Activated naive CD8-positive, alpha-beta T cell treated with anti-CD3 and anti-CD28 coated beads for 36 hours (primary cell): ENCODE measurements around the gene RGS5. TPM values are rescaled to one million over a fixed set of nuclear protein-coding genes. Genes with fewer than 3 reads are reported as not detected.

Experiments used
- DNase-seq: peaks from one replicate; pipeline ENCODE4 v3.0.0; 2021
- H3K27ac Mint-ChIP-seq: one replicate; pipeline ENCODE4 v1.8.0; 2022; ENCODE audit warnings: mild to moderate bottlenecking, moderate library complexity, mixed read lengths
- H3K27me3 Mint-ChIP-seq: one replicate; pipeline ENCODE4 v1.8.0; 2022; ENCODE audit warnings: mild to moderate bottlenecking, mixed read lengths
- H3K36me3 Mint-ChIP-seq: one replicate; pipeline ENCODE4 v1.8.0; 2021; ENCODE audit warnings: mild to moderate bottlenecking, mixed read lengths
- H3K4me1 Mint-ChIP-seq: one replicate; pipeline ENCODE4 v1.8.0; 2021; ENCODE audit warnings: mixed read lengths
- H3K4me3 Mint-ChIP-seq: one replicate; pipeline ENCODE4 v1.8.0; 2022; ENCODE audit warnings: mild to moderate bottlenecking, moderate library complexity, mixed read lengths
- H3K9me3 Mint-ChIP-seq: one replicate; pipeline ENCODE4 v1.8.0; 2022; ENCODE audit warnings: mixed read lengths
- total RNA-seq, 2 experiments: library from RNA; stranded (reverse); gene quantifications; one replicate each; pipeline ENCODE4 v1.2.3, GENCODE V29; 2021

The RGS5 gene
- total RNA-seq, 2 experiments from 2014 or later = 2.0 to 4.0 TPM

DNA sequence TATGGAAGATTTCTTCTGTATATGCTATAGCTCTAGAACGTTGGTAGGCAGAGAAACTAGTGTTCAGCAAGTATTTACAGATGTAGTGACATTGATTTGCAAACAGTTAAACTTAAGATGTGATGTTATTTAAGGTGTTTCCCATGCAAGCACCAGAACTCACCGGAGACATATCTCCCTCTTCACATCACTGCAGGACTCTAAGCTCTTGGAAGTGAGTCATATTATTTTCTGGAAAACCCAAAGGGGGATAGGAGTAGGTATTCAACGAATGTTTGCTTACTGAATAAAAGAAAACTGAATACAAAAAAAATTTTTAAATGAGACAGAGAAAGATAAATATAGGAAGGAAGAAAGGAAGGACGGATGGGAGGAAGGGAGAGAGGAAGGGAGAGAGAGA is 108.5 kb downstream of the RGS5 start:
- Mint-ChIP-seq H3K4me1 (no peaks in the 10 kb centered on the region), H3K4me3 (no peak overlapping the region), H3K27me3 (peaks cover 16% of the 10 kb centered on the region), H3K9me3 (no peaks in the 10 kb centered on the region), H3K27ac (no peak overlapping the region), H3K36me3 (no peaks in the 10 kb centered on the region)
- no peak for DNase-seq

GRCh38 chr1:163093579-163093978 is 109.1 kb downstream of the RGS5 start:
- H3K9me3 Mint-ChIP-seq = peaks cover 2% of the 10 kb centered on the region
- no peaks in the 10 kb centered on the region for H3K36me3 Mint-ChIP-seq
- DNase-seq = no peak
- peaks cover 16% of the 10 kb centered on the region for H3K27me3 Mint-ChIP-seq
- no peaks in the 10 kb centered on the region for H3K4me1 Mint-ChIP-seq
- no peak overlapping the region for H3K27ac Mint-ChIP-seq
- H3K4me3 Mint-ChIP-seq = no peak overlapping the region

GRCh38 chr1:163093169-163093568 is 109.5 kb downstream of the RGS5 start:
- H3K27ac Mint-ChIP-seq = no peak overlapping the region
- H3K4me1 Mint-ChIP-seq = no peaks in the 10 kb centered on the region
- no peak for DNase-seq
- H3K4me3 Mint-ChIP-seq = no peak overlapping the region
- H3K9me3 Mint-ChIP-seq = peaks cover 2% of the 10 kb centered on the region
- no peaks in the 10 kb centered on the region for H3K36me3 Mint-ChIP-seq
- H3K27me3 Mint-ChIP-seq = peaks cover 16% of the 10 kb centered on the region

Other genes starting within 250 kb of the RGS5 start
- not detected for gene RGS4, start 133.6 kb downstream of the RGS5 start, total RNA-seq
- 10 to 100 TPM; 43.3 to 43.5 TPM for gene NUF2, start 119.0 kb upstream of the RGS5 start, total RNA-seq